A549 (cell line): ENCODE measurements around the gene SSNA1.

Source experiments
- EP300 ChIP-seq, 2 experiments: fragments of >200 bp; sonication (Bioruptor Twin); formaldehyde crosslinking; IDR thresholded peaks; 2 replicates in 1 of 2; 3 replicates in 1 of 2; pipeline ENCODE4 v1.6.1; 2016 to 2017
- KDM1A ChIP-seq: fragments of 200-600 bp; sonication (generic); IDR thresholded peaks from 2 replicates; pipeline ENCODE4 v1.6.1; 2016; ENCODE audit warnings: low read depth, mild to moderate bottlenecking
- MAZ ChIP-seq: fragments of 150-350 bp; IDR thresholded peaks from 2 replicates; pipeline ENCODE4 v1.6.1; 2014; ENCODE audit warnings: antibody characterized with exemption, low read depth, low read length, borderline replicate concordance
- MYC ChIP-seq: IDR thresholded peaks from 2 replicates; pipeline ENCODE4 v1.6.1; 2012; ENCODE audit warnings: mild to moderate bottlenecking, inconsistent platforms, low read length, improper control_type of control experiment, borderline replicate concordance
- NFE2L2 ChIP-seq: fragments of 150-350 bp; conservative IDR thresholded peaks from 2 replicates; pipeline ENCODE4 v1.6.1; 2014; ENCODE audit warnings: low read length
- NPAS2 ChIP-seq: fragments of 250-450 bp; sonication (Bioruptor Pico); IDR thresholded peaks from 2 replicates; pipeline ENCODE4 v1.8.0; 2022; ENCODE audit warnings: mild to moderate bottlenecking, moderate library complexity, borderline replicate concordance
- POLR2A ChIP-seq: IDR thresholded peaks from 2 replicates; pipeline ENCODE4 v1.6.1; 2012; ENCODE audit warnings: mild to moderate bottlenecking, low read length
- POLR2AphosphoS2 ChIP-seq: conservative IDR thresholded peaks from 2 replicates; pipeline ENCODE4 v1.6.1; 2012; ENCODE audit warnings: low read length, improper control_type of control experiment, inconsistent platforms
- SMC3 ChIP-seq: fragments of >200 bp; sonication (Bioruptor Twin); formaldehyde crosslinking; IDR thresholded peaks from 3 replicates; pipeline ENCODE4 v1.6.1; 2018; ENCODE audit warnings: inconsistent platforms
- SREBF2 ChIP-seq: fragments of 450-650 bp; IDR thresholded peaks from 2 replicates; pipeline ENCODE4 v1.6.1; 2014; ENCODE audit warnings: mild to moderate bottlenecking, moderate library complexity
- TFCP2L1 ChIP-seq: fragments of 250-450 bp; sonication (Bioruptor Pico); IDR thresholded peaks from 2 replicates; pipeline ENCODE4 v1.5.0; 2021; ENCODE audit warnings: mild to moderate bottlenecking
- TF ChIP-seq, protein P1 (sequence below): fragments of 450-650 bp; IDR thresholded peaks from 2 replicates; pipeline ENCODE4 v1.6.1; 2014; ENCODE audit warnings: antibody characterized with exemption
- TF ChIP-seq, protein P2 (sequence below): fragments of >200 bp; sonication (Bioruptor Twin); formaldehyde crosslinking; IDR thresholded peaks from 3 replicates; pipeline ENCODE4 v1.5.1; 2016
- TF ChIP-seq, protein P3 (sequence below): IDR thresholded peaks from 2 replicates; pipeline ENCODE4 v1.6.1; 2012; ENCODE audit warnings: low read depth, borderline replicate concordance

DNA sequence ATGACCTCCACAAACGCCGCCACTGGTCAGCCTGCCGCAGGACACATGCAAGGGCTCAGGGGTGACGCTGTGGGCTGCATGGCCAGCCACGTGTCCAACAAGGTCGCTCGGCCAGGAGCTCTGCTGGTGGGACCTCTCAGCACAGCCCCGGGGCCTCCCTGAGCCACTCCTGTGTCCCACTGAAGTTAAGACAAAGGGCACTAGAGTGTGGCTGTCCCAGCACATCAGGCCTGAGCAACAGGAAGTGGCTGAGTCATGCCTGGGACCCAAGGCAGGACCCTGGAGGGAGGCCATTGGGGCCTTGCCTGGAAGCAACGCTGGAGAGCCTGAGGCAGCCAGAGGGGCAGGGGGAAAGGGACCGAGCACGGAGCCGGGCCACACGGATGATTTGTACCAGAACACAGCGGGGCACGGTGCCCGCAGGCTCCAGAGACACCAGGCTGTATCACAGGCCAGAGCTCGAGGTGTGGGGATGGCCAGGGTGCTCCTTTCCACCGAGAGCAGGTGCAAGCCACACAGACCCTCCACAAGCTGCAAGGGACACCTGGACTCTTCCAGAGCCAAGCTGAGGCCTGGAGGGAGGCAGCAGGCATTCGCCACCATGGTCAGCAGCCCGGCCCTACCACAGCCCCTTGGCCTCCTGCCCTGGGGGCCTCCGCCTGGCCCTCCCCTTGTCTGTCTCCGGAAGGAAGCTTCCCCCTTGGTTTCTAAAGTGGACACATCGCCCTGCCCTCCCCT, 10.1 kb upstream of the SSNA1 start:
- TF ChIP-seq MAZ (no peak), POLR2AphosphoS2 (no peak), SMC3 (no peak), POLR2A (no peak), NPAS2 (CRISPR knock-in tag) (no peak), SREBF2 (no peak), MYC (no peak), EP300 (IDR thresholded peaks at IDR 0.05) (no peak), KDM1A (no peak), NFE2L2 (no peak), TFCP2L1 (CRISPR knock-in tag) (no peak)
- TF ChIP-seq, protein P1, sequence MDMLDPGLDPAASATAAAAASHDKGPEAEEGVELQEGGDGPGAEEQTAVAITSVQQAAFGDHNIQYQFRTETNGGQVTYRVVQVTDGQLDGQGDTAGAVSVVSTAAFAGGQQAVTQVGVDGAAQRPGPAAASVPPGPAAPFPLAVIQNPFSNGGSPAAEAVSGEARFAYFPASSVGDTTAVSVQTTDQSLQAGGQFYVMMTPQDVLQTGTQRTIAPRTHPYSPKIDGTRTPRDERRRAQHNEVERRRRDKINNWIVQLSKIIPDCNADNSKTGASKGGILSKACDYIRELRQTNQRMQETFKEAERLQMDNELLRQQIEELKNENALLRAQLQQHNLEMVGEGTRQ = no peak
- TF ChIP-seq, protein P2, sequence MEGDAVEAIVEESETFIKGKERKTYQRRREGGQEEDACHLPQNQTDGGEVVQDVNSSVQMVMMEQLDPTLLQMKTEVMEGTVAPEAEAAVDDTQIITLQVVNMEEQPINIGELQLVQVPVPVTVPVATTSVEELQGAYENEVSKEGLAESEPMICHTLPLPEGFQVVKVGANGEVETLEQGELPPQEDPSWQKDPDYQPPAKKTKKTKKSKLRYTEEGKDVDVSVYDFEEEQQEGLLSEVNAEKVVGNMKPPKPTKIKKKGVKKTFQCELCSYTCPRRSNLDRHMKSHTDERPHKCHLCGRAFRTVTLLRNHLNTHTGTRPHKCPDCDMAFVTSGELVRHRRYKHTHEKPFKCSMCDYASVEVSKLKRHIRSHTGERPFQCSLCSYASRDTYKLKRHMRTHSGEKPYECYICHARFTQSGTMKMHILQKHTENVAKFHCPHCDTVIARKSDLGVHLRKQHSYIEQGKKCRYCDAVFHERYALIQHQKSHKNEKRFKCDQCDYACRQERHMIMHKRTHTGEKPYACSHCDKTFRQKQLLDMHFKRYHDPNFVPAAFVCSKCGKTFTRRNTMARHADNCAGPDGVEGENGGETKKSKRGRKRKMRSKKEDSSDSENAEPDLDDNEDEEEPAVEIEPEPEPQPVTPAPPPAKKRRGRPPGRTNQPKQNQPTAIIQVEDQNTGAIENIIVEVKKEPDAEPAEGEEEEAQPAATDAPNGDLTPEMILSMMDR = no peak
- TF ChIP-seq, protein P3, sequence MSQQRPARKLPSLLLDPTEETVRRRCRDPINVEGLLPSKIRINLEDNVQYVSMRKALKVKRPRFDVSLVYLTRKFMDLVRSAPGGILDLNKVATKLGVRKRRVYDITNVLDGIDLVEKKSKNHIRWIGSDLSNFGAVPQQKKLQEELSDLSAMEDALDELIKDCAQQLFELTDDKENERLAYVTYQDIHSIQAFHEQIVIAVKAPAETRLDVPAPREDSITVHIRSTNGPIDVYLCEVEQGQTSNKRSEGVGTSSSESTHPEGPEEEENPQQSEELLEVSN = no peak
